NCI-H1092 (cell line): Measurements from ENCODE around the gene NEU1.

Experiments
- DNase-seq: peaks from one replicate; lab custom pipeline; 2025; lab: John Stamatoyannopoulos, UW

NEU1 gene

GRCh38 chr6:31896493-31896855 is 33.9 kb upstream of the NEU1 start:
- no peak for DNase-seq

GRCh38 chr6:31892821-31893220 is 30.2 kb upstream of the NEU1 start:
- DNase-seq: no peak

GRCh38 chr6:31889331-31889972 is 26.8 kb upstream of the NEU1 start:
- DNase-seq: no peak

DNA sequence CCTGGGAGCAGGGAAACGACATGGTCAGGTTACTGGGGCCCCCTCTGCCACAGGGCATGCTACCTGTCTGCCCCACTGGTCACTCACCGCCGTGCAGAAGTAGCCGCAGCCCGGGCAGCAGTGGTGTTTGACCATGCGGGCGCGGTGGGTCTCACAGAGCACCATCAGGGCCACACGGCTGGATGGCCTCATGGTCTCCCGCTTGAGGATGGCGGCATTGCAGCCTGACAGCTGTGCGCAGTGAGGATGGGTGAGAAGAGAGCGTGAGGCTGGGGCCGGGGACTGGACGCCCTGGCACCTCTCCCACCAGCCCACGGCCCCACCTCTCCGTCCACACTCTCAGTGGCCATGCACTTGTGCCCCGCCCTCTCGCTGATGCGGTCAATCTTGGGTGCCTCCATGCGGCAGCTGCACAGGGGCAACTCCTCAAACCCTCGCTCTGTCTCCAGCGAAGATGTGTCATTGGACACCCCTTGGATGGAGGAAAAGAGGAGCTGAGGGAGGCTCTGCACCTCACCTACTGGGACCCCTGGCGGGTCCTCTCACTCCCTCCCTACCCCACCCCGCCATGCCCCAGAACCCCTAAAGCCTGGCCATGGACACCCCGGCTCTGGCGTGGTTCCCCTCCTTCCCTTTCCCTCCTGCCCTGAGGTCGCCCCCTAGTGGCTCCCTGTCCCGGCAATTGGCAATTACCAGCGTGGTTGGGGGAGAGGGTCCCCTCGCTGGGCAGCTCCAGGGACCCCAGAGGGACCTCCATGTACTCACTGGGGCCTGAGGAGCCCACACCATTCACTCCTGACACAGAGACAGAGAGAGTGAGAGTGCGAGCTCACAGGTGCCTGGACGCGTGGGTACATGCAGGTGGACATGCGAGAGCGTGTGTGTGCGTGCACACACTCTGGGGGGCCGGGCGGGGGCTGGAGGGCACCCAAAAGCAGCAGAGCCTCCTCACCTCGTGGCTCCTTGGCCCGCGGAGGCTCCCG is 25.9 kb upstream of the NEU1 start:
- no peak for DNase-seq

- no peak for DNase-seq
These were observed 24.8 kb upstream of the NEU1 start for GRCh38 chr6:31887173-31888007.

DNA sequence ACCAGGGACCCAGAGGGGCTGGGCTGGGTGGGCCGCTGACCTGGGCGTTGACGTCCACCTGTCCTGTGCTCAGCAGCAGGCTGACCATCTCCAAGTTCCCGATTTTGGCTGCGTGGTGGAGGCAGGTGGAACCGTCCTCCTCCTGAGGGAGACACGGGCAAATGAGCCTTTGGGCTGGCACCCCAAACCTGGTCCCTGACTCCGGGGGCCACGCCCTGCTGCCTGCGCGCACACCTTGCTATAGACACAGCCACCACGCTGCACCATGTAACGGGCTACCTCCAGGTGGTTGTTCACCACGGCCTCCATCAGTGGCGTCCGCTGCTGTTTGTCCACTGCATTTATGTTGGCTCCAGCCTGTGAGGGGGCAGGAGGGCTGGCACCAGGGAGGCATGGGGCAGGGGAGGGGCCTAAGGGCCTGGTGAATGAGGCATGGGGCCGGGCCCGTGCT is 23.9 kb upstream of the NEU1 start:
- DNase-seq: no peak

DNA sequence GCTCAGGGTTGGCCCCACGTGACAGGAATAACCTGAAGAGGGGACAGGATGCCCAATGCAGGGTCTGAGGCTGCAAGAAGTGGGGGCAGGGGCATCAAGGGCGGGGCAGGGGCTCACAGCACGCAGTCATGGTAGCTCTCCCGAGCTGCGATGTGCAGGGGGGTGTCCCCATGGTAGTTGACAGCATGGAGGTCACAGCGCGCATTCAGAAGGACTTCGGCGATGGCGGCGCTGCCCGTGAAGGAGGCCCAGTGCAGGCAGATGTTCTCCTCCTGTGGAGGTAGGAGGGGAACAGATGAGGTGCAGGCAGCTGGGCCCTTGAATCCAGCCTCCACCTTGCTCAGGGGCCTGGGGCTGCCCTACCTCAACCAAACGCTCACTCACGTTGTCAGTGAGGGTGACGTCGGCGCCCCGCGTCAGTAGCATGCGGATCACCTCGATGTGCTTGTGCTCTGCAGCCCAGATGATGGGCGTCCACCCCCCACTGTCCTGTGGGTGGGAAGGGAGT is 22.0 kb upstream of the NEU1 start:
- DNase-seq: no peak

DNA sequence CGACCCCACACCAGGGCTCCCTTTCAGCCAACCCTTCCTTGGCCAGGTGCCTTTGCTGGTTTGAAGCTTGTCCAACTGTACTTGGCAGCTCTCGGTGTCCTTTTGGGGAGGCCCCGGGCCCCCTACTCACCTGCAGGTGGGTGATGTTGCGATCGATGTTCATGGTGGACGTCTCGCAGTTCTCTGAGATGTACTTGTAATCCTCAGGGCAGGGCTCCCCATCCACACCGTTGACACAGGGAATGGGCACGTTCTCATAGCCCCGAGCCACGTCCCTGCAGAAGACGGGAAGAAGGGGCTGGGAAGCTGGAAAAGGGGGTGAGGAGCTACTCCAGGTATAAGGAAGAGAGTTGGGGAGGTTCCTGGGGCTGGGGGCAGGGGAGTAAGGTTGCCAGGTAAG is 21.1 kb upstream of the NEU1 start:
- no peak for DNase-seq

- no peak for DNase-seq
These were observed 19.7 kb upstream of the NEU1 start for GRCh38 chr6:31882344-31882743.

GRCh38 chr6:31881136-31881859 is 18.7 kb upstream of the NEU1 start:
- DNase-seq: no peak

DNA sequence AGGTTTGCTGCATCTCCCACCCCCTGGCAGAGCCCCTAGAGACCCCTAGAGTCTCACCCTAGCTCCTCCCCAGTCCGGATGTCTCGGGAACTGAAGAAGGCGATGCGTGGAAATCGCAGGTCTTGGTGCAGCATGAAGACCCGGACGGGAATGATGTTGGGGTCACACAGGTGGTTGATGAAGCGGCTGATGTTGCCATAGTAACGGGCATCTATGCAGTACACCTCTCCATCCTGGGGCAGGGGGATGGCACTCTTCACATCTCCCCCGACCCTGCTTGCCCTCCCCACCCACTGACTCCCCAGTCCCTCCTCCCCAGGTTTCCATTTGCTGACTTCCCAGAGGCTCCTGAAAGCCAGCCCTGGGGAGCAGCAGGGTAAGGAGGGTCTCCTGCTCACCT is 18.0 kb upstream of the NEU1 start:
- no peak for DNase-seq

GRCh38 chr6:31879901-31880300 is 17.3 kb upstream of the NEU1 start:
- no peak for DNase-seq

DNA sequence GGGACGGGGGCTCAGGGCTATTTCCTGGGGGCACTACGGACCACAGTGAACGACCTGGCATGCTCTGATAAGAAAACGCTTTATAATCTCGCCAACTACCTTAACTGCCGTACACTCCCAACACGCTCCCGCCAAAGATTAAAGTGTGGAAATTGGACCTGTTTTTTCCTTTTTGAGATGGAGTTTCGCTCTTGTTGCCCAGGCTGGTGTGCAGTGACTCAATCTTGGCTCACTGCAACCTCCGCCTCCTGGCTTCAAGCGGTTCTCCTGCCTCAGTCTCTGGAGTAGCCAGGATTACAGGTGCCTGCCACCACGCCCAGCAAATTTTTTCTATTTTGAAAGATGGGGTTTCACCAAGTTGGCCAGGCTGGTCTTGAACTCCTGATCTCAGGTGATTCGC is 16.5 kb upstream of the NEU1 start:
- no peak for DNase-seq

DNA sequence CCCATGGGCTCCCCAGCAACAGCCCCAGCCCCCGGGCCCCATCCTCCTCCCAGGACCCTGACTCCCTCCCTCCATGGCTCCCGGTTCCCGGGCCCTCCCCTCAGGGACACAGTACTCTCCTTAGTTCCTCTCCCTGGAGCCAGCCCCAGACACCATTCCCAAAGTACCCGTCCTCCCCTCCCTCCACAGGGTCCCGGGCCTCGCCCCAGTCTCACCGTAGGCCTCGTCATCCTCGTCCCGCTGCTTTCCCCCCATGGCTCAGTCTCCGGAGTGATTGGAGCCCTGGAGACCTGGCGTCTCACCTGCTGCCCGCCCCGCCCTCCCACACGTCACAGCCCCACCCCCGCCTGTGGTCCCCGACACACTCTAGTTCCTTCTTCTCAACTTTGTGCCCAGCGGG is 16.1 kb upstream of the NEU1 start, which contains the start of gene SLC44A4:
TSS of gene SLC44A4 (minus strand) at position 272 of the 400 bp plus-strand sequence. CDS start at position 255, 17 bp downstream.
- DNase-seq: no peak

- no peak for DNase-seq
These were observed 15.6 kb upstream of the NEU1 start for GRCh38 chr6:31878222-31878621.

DNA sequence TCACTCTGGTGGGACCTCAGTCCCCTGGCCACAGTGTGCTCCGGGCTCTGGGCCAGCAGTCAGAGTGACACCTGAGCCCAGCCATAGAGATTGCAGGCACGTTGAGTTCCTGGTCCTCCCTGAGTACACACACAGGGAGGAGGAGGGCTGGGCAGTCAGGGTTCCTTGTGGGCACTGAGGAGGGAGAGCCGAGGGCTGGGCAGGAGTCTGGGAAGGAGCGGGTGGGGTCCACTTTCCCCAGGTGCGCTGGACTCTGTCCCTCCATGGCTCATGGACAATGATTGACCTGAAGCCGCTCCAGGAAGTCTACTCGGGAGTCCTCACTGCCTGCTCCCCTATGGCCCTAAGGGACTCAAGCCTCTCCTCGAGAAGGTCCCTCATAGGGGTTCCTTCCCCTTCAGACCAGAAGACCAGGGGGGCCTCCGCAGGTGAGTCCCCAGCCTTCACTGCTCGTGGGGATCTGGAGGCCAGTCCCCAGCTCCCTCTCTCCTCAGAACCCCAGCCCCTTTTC is 15.1 kb upstream of the NEU1 start:
- no peak for DNase-seq

GRCh38 chr6:31877125-31877650 is 14.6 kb upstream of the NEU1 start:
- no peak for DNase-seq

DNA sequence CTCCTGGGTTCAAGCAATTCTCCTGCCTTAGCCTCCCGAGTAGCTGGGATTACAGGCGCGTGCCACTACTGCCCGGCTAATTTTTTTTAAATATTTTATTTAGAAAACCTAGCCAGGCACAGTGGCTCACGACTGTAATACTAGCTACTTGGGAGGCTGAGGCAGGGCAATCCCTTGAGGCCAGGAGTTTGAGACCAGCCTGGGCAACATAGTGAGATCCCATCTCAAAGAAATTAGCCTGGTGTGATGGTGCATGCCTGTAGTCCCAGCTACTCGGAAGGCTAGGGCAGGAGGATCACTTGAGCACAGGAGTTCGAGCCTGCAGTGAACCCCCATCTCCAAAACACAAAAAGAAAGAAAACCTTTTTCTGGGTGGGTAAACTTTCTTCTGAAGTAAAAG is 13.7 kb upstream of the NEU1 start:
- no peak for DNase-seq

GRCh38 chr6:31875877-31876276 is 13.3 kb upstream of the NEU1 start:
- no peak for DNase-seq

DNA sequence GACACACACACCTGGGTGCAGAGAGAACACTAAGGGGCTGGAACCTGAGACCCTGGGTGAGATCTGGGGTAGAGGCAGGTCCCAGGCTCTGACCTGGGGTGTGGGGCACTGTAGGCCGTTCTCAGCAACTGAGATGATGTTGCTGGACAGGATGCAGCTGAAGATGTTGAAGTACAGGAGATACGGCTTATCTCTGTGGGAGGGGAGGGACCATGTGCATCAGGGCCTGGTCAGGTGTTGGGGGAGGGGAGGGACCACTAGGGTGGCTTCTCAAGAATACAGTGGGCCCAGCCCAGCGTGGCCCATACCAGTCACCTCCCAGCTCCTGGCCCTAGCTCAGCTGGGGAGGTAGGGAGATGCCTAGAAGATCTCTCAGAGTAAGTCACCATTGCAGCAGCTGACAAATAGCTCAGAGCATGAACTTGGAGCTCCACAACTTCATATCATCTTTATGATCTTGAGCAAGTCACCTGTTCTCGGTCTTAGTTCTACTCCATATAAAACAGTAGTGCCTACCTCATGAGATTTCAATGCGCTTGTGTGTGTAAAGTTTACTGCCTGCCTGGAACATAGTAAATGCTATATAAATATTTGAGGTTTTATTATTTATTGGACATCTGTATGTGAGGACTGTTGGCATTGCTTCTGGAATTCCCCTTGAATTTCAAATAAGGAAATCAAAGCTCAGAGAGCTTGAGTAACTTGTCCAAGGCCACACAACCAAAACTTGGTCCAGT is 12.4 kb upstream of the NEU1 start:
- no peak for DNase-seq
